H1 (cell line): ENCODE measurements around the gene GPC2. TPM values are rescaled to one million over a fixed set of nuclear protein-coding genes. Genes with fewer than 3 reads are reported as not detected.
"Not testable (repeated sequence)": the region's sequence is repeated elsewhere in the genome, so short reads cannot be mapped to it uniquely, and the experiment has no call there.

ENCODE experiments used
- CTCF ChIA-PET: fragments of 300-600 bp; sonication (Branson Sonifier 250); formaldehyde crosslinking; loops from one replicate; lab custom pipeline; 2021; ENCODE audit not compliant: partially characterized antibody; lab: Charles Lee
- POLR2A ChIA-PET: fragments of 300-600 bp; sonication (Branson Sonifier 250); formaldehyde crosslinking; loops from one replicate; lab custom pipeline; 2021; ENCODE audit warnings: inconsistent platforms; ENCODE audit not compliant: partially characterized antibody; lab: Charles Lee
- DNase-seq, 2 experiments: peaks; one replicate each; pipeline versions ENCODE4 v3.0.0 to v3.0.0-alpha.2; 2010 to 2022; ENCODE audit warnings: low spot score in 2 of 2, low read depth in 1 of 2, mixed read lengths in 1 of 2
- FAIRE-seq: peaks from 2 replicates; lab custom pipeline; 2011; peaks lifted over from hg19 to GRCh38; lab: Jason Lieb, UNC
- H2AFZ ChIP-seq: 2 replicates; pipeline ENCODE4 v1.8.1; 2012; ENCODE audit warnings: low read length, inconsistent platforms
- H2AK5ac ChIP-seq: 2 replicates; pipeline ENCODE4 v1.6.1; 2013; ENCODE audit warnings: low read depth, low read length
- H2BK120ac ChIP-seq: replicated peaks from 2 replicates; pipeline ENCODE3; 2013; ENCODE audit warnings: low read depth, low read length, inconsistent platforms
- H2BK12ac ChIP-seq: 2 replicates; pipeline ENCODE4 v1.6.1; 2013; ENCODE audit warnings: low read depth, low read length
- H2BK15ac ChIP-seq: 2 replicates; pipeline ENCODE4 v1.6.1; 2013; ENCODE audit warnings: low read length
- H2BK20ac ChIP-seq: 2 replicates; pipeline ENCODE4 v1.6.1; 2013; ENCODE audit warnings: low read length
- H2BK5ac ChIP-seq: 2 replicates; pipeline ENCODE4 v1.6.1; 2013; ENCODE audit warnings: low read depth, low read length
- H3K14ac ChIP-seq: 2 replicates; pipeline ENCODE4 v1.6.1; 2013; ENCODE audit warnings: inconsistent platforms; ENCODE audit not compliant: insufficient read length
- H3K18ac ChIP-seq: 2 replicates; pipeline ENCODE4 v1.6.1; 2013; ENCODE audit warnings: low read length; ENCODE audit errors: extremely low read depth
- H3K23ac ChIP-seq: 2 replicates; pipeline ENCODE4 v1.6.1; 2013; ENCODE audit warnings: inconsistent platforms; ENCODE audit not compliant: insufficient read length
- H3K23me2 ChIP-seq: 2 replicates; pipeline ENCODE4 v1.6.1; 2013; ENCODE audit warnings: low read depth, low read length
- H3K27ac ChIP-seq: 2 replicates; pipeline ENCODE4 v1.6.1; 2011; ENCODE audit warnings: low read depth, low read length, inconsistent platforms
- H3K27me3 ChIP-seq, 4 experiments: replicated peaks in 1 of 4; 1 replicate in 1 of 4; 2 replicates in 3 of 4; pipeline versions ENCODE4 v1.6.1 to v1.8.1; 2011 to 2013; ENCODE audit warnings: low read length in 3 of 4, mild to moderate bottlenecking in 3 of 4, inconsistent platforms in 2 of 4, mixed read lengths in 2 of 4, moderate library complexity in 1 of 4; ENCODE audit not compliant: control insufficient read depth in 3 of 4, insufficient read depth in 3 of 4; ENCODE audit errors: extremely low read depth in 1 of 4
- H3K36me3 ChIP-seq, 4 experiments: 2 replicates each; pipeline versions ENCODE4 v1.6.1 to v1.8.1; 2011 to 2013; ENCODE audit warnings: mild to moderate bottlenecking in 4 of 4, low read length in 3 of 4, moderate library complexity in 2 of 4, control low read depth in 1 of 4, inconsistent platforms in 1 of 4; ENCODE audit not compliant: insufficient read depth in 4 of 4, control insufficient read depth in 2 of 4
- H3K4ac ChIP-seq: replicated peaks from 2 replicates; pipeline ENCODE3; 2013; ENCODE audit warnings: low read length, low read depth, mixed read lengths, inconsistent platforms; ENCODE audit not compliant: insufficient read length
- H3K4me1 ChIP-seq, 4 experiments: replicated peaks in 1 of 4; 1 replicate in 1 of 4; 2 replicates in 3 of 4; pipeline versions ENCODE4 v1.6.1 to v1.8.1; 2011 to 2013; ENCODE audit warnings: low read length in 3 of 4, inconsistent platforms in 2 of 4, mixed read lengths in 1 of 4; ENCODE audit not compliant: insufficient read depth in 4 of 4, control insufficient read depth in 3 of 4
- H3K4me2 ChIP-seq, 2 experiments: 2 replicates each; pipeline versions ENCODE4 v1.6.1 to v1.8.1; 2011 to 2013; ENCODE audit warnings: low read depth in 2 of 2, low read length in 2 of 2, control low read depth in 1 of 2, inconsistent platforms in 1 of 2, mild to moderate bottlenecking in 1 of 2; ENCODE audit not compliant: insufficient read depth in 1 of 2
- H3K4me3 ChIP-seq, 4 experiments: fragments of 200-600, 300-600 bp in 1 of 4; sonication (generic), shearing (Covaris generic), sonication (Bioruptor Twin) in 1 of 4; 2 replicates each; pipeline versions ENCODE4 v1.5.1 to v1.8.1; 2011 to 2016; ENCODE audit warnings: low read length in 4 of 4, low read depth in 3 of 4, control low read depth in 2 of 4, inconsistent platforms in 2 of 4, mild to moderate bottlenecking in 2 of 4, mixed read lengths in 1 of 4, moderate library complexity in 1 of 4; ENCODE audit not compliant: insufficient read depth in 2 of 4; ENCODE audit errors: extremely low read depth in 1 of 4
- H3K56ac ChIP-seq: replicated peaks from 2 replicates; pipeline ENCODE3; 2013; ENCODE audit warnings: low read depth, mild to moderate bottlenecking, mixed read lengths, low read length, inconsistent platforms; ENCODE audit not compliant: insufficient read length
- H3K79me1 ChIP-seq: 2 replicates; pipeline ENCODE4 v1.6.1; 2013; ENCODE audit warnings: low read depth, low read length, control low read depth
- H3K79me2 ChIP-seq, 2 experiments: 2 replicates each; pipeline versions ENCODE4 v1.6.1 to v1.8.1; 2012 to 2013; ENCODE audit warnings: low read length in 2 of 2, mild to moderate bottlenecking in 2 of 2, inconsistent platforms in 1 of 2; ENCODE audit not compliant: insufficient read depth in 2 of 2, control insufficient read depth in 1 of 2
- H3K9ac ChIP-seq, 4 experiments: replicated peaks in 1 of 4; 1 replicate in 1 of 4; 2 replicates in 3 of 4; pipeline versions ENCODE4 v1.6.1 to v1.8.1; 2011 to 2013; ENCODE audit warnings: low read depth in 3 of 4, low read length in 3 of 4, control low read depth in 2 of 4, mild to moderate bottlenecking in 2 of 4, moderate library complexity in 2 of 4, inconsistent platforms in 1 of 4; ENCODE audit errors: extremely low read depth in 1 of 4
- H3K9me3 ChIP-seq, 2 experiments: 2 replicates each; pipeline versions ENCODE4 v1.6.1 to v1.8.1; 2012 to 2013; ENCODE audit warnings: mild to moderate bottlenecking in 2 of 2, moderate library complexity in 2 of 2, control low read depth in 1 of 2, inconsistent platforms in 1 of 2, low read depth in 1 of 2, low read length in 1 of 2, mixed read lengths in 1 of 2; ENCODE audit not compliant: insufficient read depth in 2 of 2
- H4K20me1 ChIP-seq, 2 experiments: replicated peaks in 1 of 2; 2 replicates each; pipeline versions ENCODE3 to v1.8.1; 2011 to 2013; ENCODE audit warnings: inconsistent platforms in 2 of 2, low read length in 2 of 2, mild to moderate bottlenecking in 1 of 2; ENCODE audit not compliant: insufficient read depth in 2 of 2, control insufficient read depth in 1 of 2
- H4K5ac ChIP-seq: 2 replicates; pipeline ENCODE4 v1.6.1; 2013; ENCODE audit warnings: low read length, low read depth, mixed read lengths, inconsistent platforms; ENCODE audit not compliant: insufficient read length
- H4K8ac ChIP-seq: 2 replicates; pipeline ENCODE4 v1.8.0; 2013; ENCODE audit warnings: mild to moderate bottlenecking, moderate library complexity, low read length, inconsistent platforms; ENCODE audit not compliant: insufficient read depth; ENCODE audit errors: extremely low read depth
- H4K91ac ChIP-seq: replicated peaks from 2 replicates; pipeline ENCODE3; 2013; ENCODE audit warnings: low read length, mixed read lengths, inconsistent platforms; ENCODE audit not compliant: insufficient read length
- CREB1 ChIP-seq: IDR thresholded peaks from 2 replicates; pipeline ENCODE4 v1.6.1; 2012; ENCODE audit warnings: inconsistent platforms
- WGBS, 2 experiments: shearing (Covaris generic) in 1 of 2; methylation state at CpG; one replicate each; pipeline versions ENCODE4 v1.1.6 to v1.1.7; 2013 to 2015; ENCODE audit warnings: low lambda C conversion rate in 2 of 2, mixed read lengths in 2 of 2, inconsistent platforms in 1 of 2, low coverage in 1 of 2, missing lambda C conversion rate in 1 of 2; ENCODE audit not compliant: insufficient replicate concordance in 2 of 2, insufficient coverage in 1 of 2, insufficient read length in 1 of 2; ENCODE audit errors: extremely low coverage in 1 of 2, missing lambda C conversion rate in 1 of 2; 5-methylcytosine and 5-hydroxymethylcytosine counted together
- polyA plus RNA-seq, 7 experiments: library from polyadenylated mRNA; depleted of rRNA in 3 of 7; stranded (reverse) in 5 of 7; unstranded in 2 of 7; fragments of >200 nt in 5 of 7; fragments of 200-250 nt in 2 of 7; gene quantifications; 1 replicate in 5 of 7; 2 replicates in 1 of 7; 4 replicates in 1 of 7; pipeline versions ENCODE4 v1.2.1 to v1.2.3, GENCODE V29; 2011 to 2013; ENCODE audit warnings: missing spikeins in 2 of 7, mixed read lengths in 2 of 7
- total RNA-seq: library from RNA; stranded (reverse); fragmentation: NEBNext Ultra II Directional; extraction: Animal tissue kit (Norgen Biotek cat#: 25700); gene quantifications from 2 replicates; pipeline ENCODE4 v1.2.1, GENCODE V29; 2021

The GPC2 gene
- total and polyA plus RNA-seq, 2 of the 8 experiments (the other 6 are each of a cell fraction or from before 2014, with no cell fraction given), result 25.3 to 44.8 TPM

DNA sequence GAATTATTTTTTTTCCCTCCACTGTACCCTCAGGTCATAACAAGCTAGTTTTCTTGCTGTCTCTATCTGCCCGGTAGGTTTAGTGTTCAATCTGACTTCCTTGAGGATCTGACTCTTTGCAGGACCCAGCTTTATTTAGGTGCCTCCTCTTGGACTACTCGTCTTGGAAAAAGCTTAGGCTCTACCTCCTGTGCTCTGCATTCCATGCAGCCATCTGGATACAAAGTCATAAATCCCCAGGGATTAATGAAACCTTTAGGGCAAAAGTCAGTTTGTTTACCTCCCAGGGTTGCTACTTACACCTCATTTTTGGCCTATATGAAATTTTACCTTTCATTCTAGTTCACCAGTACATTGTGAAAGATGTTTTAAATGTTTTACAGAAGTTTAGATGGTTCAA lies 8.5 kb upstream of the GPC2 start:
- CTCF ChIA-PET, result interaction anchor here (0.6 to 2.0 kb wide), 9 partner anchors 9 to 295 kb away, joined by 3 to 8 read pairs (median 3); partner anchors contain the start of gene GAL3ST4
- TF ChIP-seq CREB1, result no peak
- POLR2A ChIA-PET, result interaction anchor here (1.2 to 1.8 kb wide), 5 partner anchors 9 to 84 kb away, joined by 3 to 5 read pairs (median 4); partner anchors contain the start of genes AP4M1 and MCM7

DNA sequence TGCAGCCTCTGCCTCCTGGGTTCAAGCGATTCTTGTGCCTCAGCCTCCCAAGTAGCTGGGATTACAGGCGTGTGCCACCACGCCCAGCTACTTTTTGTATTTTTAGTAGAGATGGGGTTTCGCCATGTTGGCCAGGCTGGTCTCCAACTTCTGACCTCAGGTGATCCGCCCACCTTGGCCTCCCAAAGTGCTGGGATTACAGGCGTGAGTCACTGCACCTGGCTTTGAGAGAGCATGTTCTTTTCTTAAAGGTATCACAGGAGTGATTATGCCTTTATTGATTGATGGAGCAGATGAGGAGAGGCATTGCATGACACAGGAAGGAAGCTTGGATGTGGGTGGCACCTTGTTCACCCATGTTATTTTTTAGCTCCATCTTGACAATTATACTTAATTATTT lies 5.9 kb upstream of the GPC2 start:
- H2BK15ac ChIP-seq, H3K56ac ChIP-seq, H2BK5ac ChIP-seq, DNase-seq, H3K9ac ChIP-seq, H3K23me2 ChIP-seq, H3K79me1 ChIP-seq, H2BK12ac ChIP-seq, H2AK5ac ChIP-seq, H2AFZ ChIP-seq, H3K36me3 ChIP-seq, H3K4me1 ChIP-seq, FAIRE-seq, H4K20me1 ChIP-seq, H3K79me2 ChIP-seq, H3K14ac ChIP-seq, H3K9me3 ChIP-seq, H3K23ac ChIP-seq, H3K4me2 ChIP-seq, H3K27ac ChIP-seq, H4K5ac ChIP-seq, H2BK20ac ChIP-seq, H3K4me3 ChIP-seq, H3K18ac ChIP-seq, H3K4ac ChIP-seq, H4K8ac ChIP-seq, H3K27me3 ChIP-seq, H4K91ac ChIP-seq, H2BK120ac ChIP-seq: not testable (repeated sequence)
- WGBS, 2 experiments, result 84% methylated on average over 6 of the region's 6 CpGs; no CpG with 5 or more reads in 1 of the 2 experiments
- ChIA-PET POLR2A (interaction anchor here (4.6 kb wide), 1 partner anchor 11 kb away, joined by 10 read pairs; no protein-coding TSS in a partner anchor), CTCF (interaction anchor here (1.2 to 2.3 kb wide), 4 partner anchors 11 to 50 kb away, joined by 3 to 15 read pairs (median 4); partner anchors contain the start of gene PVRIG)

More for the DNA sequence above, 8.5 kb upstream of the GPC2 start:
- H3K56ac ChIP-seq, result no peak overlapping the region
- FAIRE-seq (no peak), DNase-seq (no peak)
- H3K9me3 ChIP-seq, result no peaks in the 10 kb centered on the region
- no peak overlapping the region for H3K18ac ChIP-seq
- H3K23ac ChIP-seq, result no peak overlapping the region
- H4K5ac ChIP-seq, result no peak overlapping the region
- H2BK120ac ChIP-seq, result no peak overlapping the region
- no peak overlapping the region for H2AFZ ChIP-seq
- 89% methylated on average over 2 of the region's 2 CpGs; no CpG with 5 or more reads in 1 of the 2 experiments for WGBS, 2 experiments
- peaks cover 0 to 3% (median 0%) of the 10 kb centered on the region in 4 experiments; a peak in 4 of 7 replicates for H3K4me1 ChIP-seq
- H3K14ac ChIP-seq, result no peak overlapping the region
- H2AK5ac ChIP-seq, result no peak overlapping the region
- no peaks in the 10 kb centered on the region; a peak in 1 of 7 replicates for H3K27me3 ChIP-seq
- H4K8ac ChIP-seq, result no peak overlapping the region
- no peak overlapping the region for H2BK20ac ChIP-seq
- H4K91ac ChIP-seq, result no peak overlapping the region
- no peak overlapping the region for H3K4ac ChIP-seq
- no peak overlapping the region for H2BK15ac ChIP-seq
- H2BK12ac ChIP-seq, result no peak overlapping the region
- H3K36me3 ChIP-seq, result no peaks in the 10 kb centered on the region
- H3K79me2 ChIP-seq, result no peaks in the 10 kb centered on the region
- no peak overlapping the region for H2BK5ac ChIP-seq
- no peak overlapping the region for H3K4me3 ChIP-seq
- H3K23me2 ChIP-seq, result no peaks in the 10 kb centered on the region
- no peaks in the 10 kb centered on the region for H3K79me1 ChIP-seq
- H3K27ac ChIP-seq, result no peak overlapping the region
- no peaks in the 10 kb centered on the region for H4K20me1 ChIP-seq
- H3K4me2 ChIP-seq, result no peak overlapping the region
- H3K9ac ChIP-seq, result no peak overlapping the region
